GM21717 (cell line): Measurements from ENCODE around the gene EVI5.
"Not testable (repeated sequence)": the region's sequence is repeated elsewhere in the genome, so short reads cannot be mapped to it uniquely, and the experiment has no call there.

ENCODE experiments used
- ATAC-seq: cut with Tn5 transposase; IDR thresholded peaks from one replicate; pipeline ENCODE4 v1.9.1; 2021; ENCODE audit warnings: mild to moderate bottlenecking, moderate library complexity; ENCODE audit not compliant: unreplicated experiment

Gene EVI5

GRCh38 chr1:92749024-92749634, 35.8 kb downstream of the EVI5 start:
- ATAC-seq: peak; percentile 72

DNA sequence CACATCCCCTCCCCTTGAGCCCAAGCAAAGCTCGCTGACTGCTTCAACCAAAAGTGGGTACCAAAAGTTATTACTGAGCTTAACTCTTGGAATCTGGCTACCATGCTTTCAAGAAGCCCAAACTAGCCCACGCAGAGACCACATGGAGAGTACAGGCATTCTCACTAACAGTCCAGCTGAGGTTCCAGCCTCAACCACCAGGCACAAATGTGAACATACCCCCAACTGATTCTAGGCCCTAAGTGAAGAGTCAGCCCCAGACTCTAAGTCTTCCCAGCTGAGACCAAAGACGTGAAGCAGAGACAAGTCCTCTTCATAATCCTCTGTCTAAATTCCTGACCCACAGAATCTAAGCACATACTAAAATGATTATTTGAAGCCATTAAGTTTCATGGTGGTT, 36.8 kb downstream of the EVI5 start:
- ATAC-seq: no peak

GRCh38 chr1:92747735-92748134, 37.2 kb downstream of the EVI5 start:
- ATAC-seq: no peak

GRCh38 chr1:92746255-92746654, 38.7 kb downstream of the EVI5 start:
- not testable (repeated sequence) for ATAC-seq

DNA sequence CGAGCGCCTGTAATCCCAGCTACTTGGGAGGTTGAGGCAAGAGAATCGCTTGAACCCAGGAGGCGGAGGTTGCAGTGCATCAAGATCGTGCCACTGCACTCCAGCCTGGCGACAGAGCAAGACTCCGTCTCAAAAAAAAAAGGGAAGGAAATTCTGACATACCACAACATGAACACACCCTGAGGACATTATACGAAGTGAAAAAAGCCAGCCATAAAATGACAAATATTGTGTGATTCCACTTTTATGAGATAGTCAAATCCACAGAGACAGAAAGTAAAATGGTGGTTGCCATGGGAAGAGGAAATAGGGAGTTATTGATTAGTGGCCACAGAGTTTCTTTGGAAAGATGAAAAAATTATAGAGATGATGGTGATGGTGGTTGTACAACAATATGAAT, 41.7 kb downstream of the EVI5 start:
- no peak for ATAC-seq

DNA sequence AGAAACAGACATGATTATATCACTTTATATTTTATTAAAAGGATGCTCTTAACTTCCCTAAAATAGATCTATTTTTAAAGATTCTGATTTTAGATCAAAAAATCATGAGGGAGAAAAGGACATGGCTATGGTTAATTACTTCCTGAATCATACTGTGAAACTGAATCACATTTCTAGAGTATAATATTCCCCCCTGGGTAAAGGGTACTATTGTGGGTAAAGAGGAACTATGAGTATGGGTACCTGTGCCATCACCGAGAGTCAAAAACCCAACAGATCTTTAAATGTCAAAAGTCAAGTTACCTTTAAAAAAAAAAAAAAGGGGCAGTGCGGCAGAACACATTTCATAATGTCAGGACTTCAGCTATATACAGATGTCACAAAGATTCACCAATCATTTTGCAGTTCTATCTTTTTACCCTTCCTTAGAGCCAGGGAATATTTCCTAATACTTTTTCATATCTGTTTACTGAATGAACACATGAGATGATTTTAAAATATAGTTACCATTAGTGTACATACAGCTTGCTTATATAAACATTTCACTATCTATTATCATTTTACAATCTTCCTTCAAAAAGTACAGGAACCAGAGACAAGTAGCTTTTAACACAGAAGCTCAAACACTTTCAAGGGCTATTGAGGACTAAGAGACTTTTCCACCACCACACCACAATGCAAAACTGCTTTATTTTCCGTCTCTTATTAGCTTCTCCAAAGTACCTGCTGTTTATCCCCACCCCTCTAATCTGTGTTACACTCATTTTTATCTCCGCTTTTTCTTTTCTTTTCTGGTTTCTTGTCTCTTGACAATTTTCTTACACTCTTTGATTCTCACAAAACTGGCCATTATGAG, 45.0 kb downstream of the EVI5 start:
- ATAC-seq: no peak

- no peak for ATAC-seq
Measured at GRCh38 chr1:92736395-92736794, 48.5 kb downstream of the EVI5 start.

- ATAC-seq: no peak
Measured at GRCh38 chr1:92730476-92730875, 54.4 kb downstream of the EVI5 start.

DNA sequence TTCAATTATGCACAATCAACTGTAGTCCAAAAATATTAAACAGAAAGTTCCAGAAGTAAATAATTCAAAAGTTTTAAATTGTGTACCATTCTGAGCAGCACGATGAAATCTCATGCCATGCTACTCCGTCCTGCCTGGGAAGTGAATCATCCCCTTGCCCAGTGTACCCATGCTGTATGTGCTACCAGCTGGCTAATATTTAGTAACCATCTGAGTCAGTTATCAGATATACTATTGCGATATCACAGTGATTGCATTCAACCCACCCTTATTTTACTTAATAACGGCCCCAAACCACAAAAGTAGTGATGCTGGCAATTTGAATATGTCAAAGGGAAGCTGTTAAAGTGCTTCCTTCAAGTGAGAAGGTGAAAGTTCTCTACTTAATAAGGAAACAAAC, 56.2 kb downstream of the EVI5 start:
- no peak for ATAC-seq

GRCh38 chr1:92723713-92724112, 61.2 kb downstream of the EVI5 start:
- ATAC-seq: not testable (repeated sequence)

DNA sequence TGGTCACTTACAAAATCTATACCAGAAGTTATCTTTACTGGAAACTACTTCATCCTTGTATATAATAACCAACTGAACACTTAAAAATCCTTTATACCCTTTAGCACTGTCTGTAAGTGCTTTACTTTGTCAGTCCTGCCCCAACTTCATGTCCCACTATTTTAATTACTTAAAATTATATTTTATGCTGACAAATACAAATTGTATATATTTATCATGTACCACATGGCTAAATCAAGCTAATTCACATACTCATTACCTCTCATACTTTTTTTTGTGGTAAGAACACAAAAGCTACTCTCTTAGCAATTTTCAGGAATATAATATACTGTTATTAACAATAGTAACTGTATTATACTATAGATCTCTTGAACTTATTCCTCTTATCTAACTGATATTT, 63.0 kb downstream of the EVI5 start:
- no peak for ATAC-seq

DNA sequence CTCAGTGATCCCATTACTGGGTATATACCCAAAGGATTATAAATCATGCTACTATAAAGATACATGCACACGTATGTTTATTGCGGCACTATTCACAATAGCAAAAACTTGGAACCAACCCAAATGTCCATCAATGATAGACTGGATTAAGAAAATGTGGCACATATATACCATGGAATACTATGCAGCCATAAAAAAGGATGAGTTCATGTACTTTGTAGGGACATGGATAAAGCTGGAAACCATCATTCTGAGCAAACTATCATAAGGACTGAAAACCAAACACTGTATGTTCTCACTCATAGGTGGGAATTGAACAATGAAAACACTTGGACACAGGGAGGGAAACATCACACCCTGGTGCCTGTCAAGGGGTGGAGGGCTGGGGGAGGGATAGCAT, 63.8 kb downstream of the EVI5 start:
- ATAC-seq: not testable (repeated sequence)

DNA sequence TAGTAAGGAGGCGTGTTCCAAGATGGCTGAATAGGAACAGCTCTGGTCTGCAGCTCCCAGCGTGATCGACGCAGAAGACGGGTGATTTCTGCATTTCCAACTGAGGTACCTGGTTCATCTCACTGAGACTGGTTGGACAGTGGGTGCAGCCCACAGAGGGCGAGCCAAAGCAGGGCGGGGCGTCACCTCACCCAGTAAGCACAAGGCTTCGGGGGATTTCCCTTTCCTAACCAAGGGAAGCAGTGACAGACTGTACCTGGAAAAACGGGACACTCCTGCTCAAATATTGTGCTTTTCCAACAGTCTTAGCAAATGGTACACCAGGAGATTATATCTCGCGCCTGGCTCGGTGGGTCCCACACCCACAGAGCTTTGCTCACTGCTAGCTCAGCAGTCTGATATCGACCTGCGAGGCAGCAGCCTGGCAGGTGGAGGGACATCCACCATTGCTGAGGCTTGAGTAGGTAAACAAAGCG, 69.4 kb downstream of the EVI5 start:
- not testable (repeated sequence) for ATAC-seq

DNA sequence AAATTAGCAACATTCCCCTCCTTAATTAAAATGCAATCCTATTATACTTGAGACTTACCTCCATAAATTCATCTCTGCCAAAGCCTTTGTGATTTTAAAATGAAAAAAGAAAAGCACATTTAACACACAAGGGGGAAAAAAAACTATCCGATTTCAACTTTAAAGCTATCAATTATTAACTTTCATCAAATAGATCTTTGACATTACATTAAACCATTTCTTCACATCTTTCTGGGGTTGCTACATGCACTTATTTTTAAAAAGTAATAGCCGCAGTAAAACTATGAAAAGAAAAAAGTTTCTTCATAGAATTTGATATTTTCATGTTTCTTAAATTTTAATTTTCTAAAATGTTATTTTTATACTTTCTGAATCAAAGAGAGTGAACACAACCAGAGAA, 71.0 kb downstream of the EVI5 start:
- no peak for ATAC-seq

GRCh38 chr1:92711473-92712165, 73.3 kb downstream of the EVI5 start:
- ATAC-seq: no peak

DNA sequence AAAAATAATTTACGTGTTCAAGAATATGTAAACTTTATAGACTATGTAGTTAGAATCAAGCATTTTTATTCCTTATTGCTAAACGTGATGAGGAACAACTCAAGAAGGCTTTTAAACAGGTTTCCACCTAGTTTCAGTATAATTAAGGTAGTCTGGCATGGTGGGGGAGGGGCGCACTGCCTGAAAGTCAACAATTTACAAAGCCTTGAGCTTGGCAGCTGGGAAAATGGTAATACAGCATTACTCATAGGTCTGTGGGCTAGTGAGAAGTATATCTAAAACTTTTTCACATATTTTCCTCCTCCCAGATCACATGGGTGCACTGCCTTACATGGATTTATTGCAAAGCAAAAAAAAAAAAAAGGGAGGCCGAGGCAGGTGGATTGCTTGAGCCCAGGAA, 75.2 kb downstream of the EVI5 start:
- no peak for ATAC-seq

- ATAC-seq: no peak
Measured at GRCh38 chr1:92708368-92708950, 76.4 kb downstream of the EVI5 start.

DNA sequence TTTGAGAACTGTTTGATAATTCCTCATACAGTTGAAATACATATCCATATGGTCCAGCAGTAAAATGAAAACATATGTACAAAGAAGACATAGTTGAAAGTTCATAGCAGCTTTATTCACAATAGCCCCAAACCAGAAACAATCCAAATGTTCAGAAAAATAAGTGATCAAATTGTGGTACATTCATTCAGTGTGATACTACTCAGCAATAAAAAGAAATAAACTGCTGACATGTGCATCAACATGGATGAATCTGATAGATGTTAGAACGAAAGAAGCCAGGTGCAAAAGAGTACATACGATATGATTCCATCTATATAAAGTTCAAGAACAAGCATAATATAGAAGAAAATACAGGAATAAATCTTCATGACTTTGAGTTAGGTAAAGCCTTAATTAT, 77.2 kb downstream of the EVI5 start:
- no peak for ATAC-seq

- ATAC-seq: no peak
Measured at GRCh38 chr1:92707292-92707691, 77.6 kb downstream of the EVI5 start.

DNA sequence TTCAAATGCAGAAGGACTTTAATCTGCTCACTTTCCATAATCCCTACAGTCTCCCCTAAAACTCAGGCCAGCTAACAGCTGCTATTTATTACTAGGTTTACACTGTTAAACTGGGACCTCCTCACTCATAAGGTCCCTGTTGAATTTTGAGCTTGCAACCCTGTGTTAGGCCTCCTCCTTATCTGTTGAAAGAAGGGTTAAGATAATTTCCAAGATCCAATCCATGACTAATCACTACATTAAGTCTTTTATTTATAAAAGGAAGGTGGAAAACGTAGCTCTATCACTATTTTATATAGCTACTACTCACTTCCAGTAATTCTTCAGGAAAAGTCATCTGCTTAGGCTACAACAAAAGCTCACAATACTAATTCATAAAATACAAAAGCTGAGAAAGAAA, 79.5 kb downstream of the EVI5 start:
- no peak for ATAC-seq

GRCh38 chr1:92701147-92701546, 83.8 kb downstream of the EVI5 start:
- ATAC-seq: no peak
